Esophagus muscularis mucosa (tissue), 4 donors: ENCODE results near the gene PCDHA8.

Experiments
- EP300 ChIP-seq: sonication (generic); formaldehyde crosslinking; IDR thresholded peaks from one replicate; pipeline ENCODE4 v1.6.1; 2017; ENCODE audit warnings: antibody characterized with exemption
- POLR2A ChIP-seq: fragments of 450-650 bp; IDR thresholded peaks from one replicate; pipeline ENCODE4 v1.6.1; 2017; ENCODE audit warnings: antibody characterized with exemption, moderate library complexity, mild to moderate bottlenecking, low read depth
- POLR2AphosphoS5 ChIP-seq, 2 donors: sonication (generic); formaldehyde crosslinking; IDR thresholded peaks; one replicate each; pipeline ENCODE4 v1.6.1; 2017; ENCODE audit warnings: antibody characterized with exemption in 2 of 2
- TF ChIP-seq, protein P1 (sequence below), 3 experiments: fragments of 200-600 bp in 2 of 3; fragments of 450-650 bp in 1 of 3; sonication (generic) in 2 of 3; IDR thresholded peaks; one replicate each; pipeline ENCODE4 v1.5.1; 2017 to 2019; ENCODE audit warnings: antibody characterized with exemption in 3 of 3, mild to moderate bottlenecking in 2 of 3, moderate library complexity in 1 of 3

DNA sequence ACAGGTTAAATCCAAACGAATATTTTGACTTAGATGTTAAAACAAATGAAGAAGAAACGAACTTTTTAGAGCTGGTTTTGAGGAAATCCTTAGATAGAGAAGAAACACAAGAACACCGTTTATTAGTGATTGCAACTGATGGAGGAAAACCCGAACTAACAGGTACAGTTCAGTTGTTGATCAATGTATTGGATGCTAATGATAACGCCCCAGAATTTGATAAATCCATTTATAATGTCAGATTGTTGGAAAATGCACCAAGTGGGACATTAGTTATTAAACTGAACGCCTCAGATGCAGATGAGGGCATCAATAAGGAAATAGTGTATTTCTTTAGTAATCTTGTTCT, 18.7 kb upstream of the PCDHA8 start:
- TF ChIP-seq, protein P1, sequence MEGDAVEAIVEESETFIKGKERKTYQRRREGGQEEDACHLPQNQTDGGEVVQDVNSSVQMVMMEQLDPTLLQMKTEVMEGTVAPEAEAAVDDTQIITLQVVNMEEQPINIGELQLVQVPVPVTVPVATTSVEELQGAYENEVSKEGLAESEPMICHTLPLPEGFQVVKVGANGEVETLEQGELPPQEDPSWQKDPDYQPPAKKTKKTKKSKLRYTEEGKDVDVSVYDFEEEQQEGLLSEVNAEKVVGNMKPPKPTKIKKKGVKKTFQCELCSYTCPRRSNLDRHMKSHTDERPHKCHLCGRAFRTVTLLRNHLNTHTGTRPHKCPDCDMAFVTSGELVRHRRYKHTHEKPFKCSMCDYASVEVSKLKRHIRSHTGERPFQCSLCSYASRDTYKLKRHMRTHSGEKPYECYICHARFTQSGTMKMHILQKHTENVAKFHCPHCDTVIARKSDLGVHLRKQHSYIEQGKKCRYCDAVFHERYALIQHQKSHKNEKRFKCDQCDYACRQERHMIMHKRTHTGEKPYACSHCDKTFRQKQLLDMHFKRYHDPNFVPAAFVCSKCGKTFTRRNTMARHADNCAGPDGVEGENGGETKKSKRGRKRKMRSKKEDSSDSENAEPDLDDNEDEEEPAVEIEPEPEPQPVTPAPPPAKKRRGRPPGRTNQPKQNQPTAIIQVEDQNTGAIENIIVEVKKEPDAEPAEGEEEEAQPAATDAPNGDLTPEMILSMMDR (IDR thresholded peaks at IDR 0.05) = no peak
- TF ChIP-seq POLR2A (no peak), POLR2AphosphoS5 (IDR thresholded peaks at IDR 0.05) (no peak), EP300 (no peak)
